Measurements from ENCODE around the gene KIF24.

- TF ChIP-seq, protein P1, sequence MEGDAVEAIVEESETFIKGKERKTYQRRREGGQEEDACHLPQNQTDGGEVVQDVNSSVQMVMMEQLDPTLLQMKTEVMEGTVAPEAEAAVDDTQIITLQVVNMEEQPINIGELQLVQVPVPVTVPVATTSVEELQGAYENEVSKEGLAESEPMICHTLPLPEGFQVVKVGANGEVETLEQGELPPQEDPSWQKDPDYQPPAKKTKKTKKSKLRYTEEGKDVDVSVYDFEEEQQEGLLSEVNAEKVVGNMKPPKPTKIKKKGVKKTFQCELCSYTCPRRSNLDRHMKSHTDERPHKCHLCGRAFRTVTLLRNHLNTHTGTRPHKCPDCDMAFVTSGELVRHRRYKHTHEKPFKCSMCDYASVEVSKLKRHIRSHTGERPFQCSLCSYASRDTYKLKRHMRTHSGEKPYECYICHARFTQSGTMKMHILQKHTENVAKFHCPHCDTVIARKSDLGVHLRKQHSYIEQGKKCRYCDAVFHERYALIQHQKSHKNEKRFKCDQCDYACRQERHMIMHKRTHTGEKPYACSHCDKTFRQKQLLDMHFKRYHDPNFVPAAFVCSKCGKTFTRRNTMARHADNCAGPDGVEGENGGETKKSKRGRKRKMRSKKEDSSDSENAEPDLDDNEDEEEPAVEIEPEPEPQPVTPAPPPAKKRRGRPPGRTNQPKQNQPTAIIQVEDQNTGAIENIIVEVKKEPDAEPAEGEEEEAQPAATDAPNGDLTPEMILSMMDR (IDR thresholded peaks at IDR 0.05), result no peak
- no peak for TF ChIP-seq POLR2A (IDR thresholded peaks at IDR 0.05)
Measured at GRCh38 chr9:34331196-34331595, 2.1 kb upstream of the KIF24 start.
